SU-DHL-6 (cell line): ENCODE measurements around the gene MCF2.

Experiments used
- H2AFZ ChIP-seq: fragments of 200-600 bp; sonication (generic); 2 replicates; pipeline ENCODE4 v1.6.1; 2014; ENCODE audit warnings: low read depth, mild to moderate bottlenecking, moderate library complexity, mixed read lengths, antibody characterized with exemption, low read length; ENCODE audit not compliant: severe bottlenecking
- H3F3A ChIP-seq: fragments of 200-600 bp; shearing (Covaris generic); 2 replicates; pipeline ENCODE4 v1.6.0; 2016; ENCODE audit warnings: antibody characterized with exemption, mild to moderate bottlenecking; ENCODE audit not compliant: insufficient read depth
- H3K27ac ChIP-seq: fragments of 200-600 bp; sonication (generic); 2 replicates; pipeline ENCODE4 v1.5.1; 2016; ENCODE audit warnings: low read depth, mild to moderate bottlenecking, low read length, moderate library complexity, mixed read lengths
- H3K27me3 ChIP-seq: fragments of 200-600 bp; sonication (generic), shearing (Covaris generic); 2 replicates; pipeline ENCODE4 v1.6.0; 2014; ENCODE audit warnings: mild to moderate bottlenecking, low read length
- H3K36me3 ChIP-seq: fragments of 200-600 bp; sonication (generic); 2 replicates; pipeline ENCODE4 v1.6.1; 2014; ENCODE audit warnings: mild to moderate bottlenecking, low read length, mixed read lengths
- H3K4me2 ChIP-seq: fragments of 300-600, 200-600 bp; shearing (Covaris generic), sonication (generic); 2 replicates; pipeline ENCODE4 v1.6.0; 2014; ENCODE audit warnings: low read length, low read depth, mild to moderate bottlenecking; ENCODE audit not compliant: poor library complexity, severe bottlenecking
- H3K4me3 ChIP-seq: fragments of 200-600 bp; sonication (generic); 2 replicates; pipeline ENCODE4 v1.5.1; 2014; ENCODE audit warnings: antibody characterized with exemption, low read length, mild to moderate bottlenecking, mixed read lengths; ENCODE audit not compliant: insufficient read depth, poor library complexity, severe bottlenecking
- H3K79me2 ChIP-seq: fragments of 200-600 bp; sonication (generic); 2 replicates; pipeline ENCODE4 v1.6.1; 2014; ENCODE audit warnings: mild to moderate bottlenecking, low read length, moderate library complexity; ENCODE audit not compliant: insufficient read depth
- H3K9ac ChIP-seq: fragments of 200-600 bp; sonication (generic); 2 replicates; pipeline ENCODE4 v1.7.0; 2014; ENCODE audit warnings: mild to moderate bottlenecking, low read length
- H3K9me2 ChIP-seq: fragments of 200-600 bp; sonication (generic); replicated peaks from 2 replicates; pipeline ENCODE4 v1.6.1; 2014; ENCODE audit warnings: low read length; ENCODE audit not compliant: insufficient read depth
- H3K9me3 ChIP-seq: fragments of 200-600 bp; sonication (generic); 2 replicates; pipeline ENCODE4 v1.6.1; 2014; ENCODE audit warnings: low read length, mixed read lengths; ENCODE audit not compliant: insufficient read depth
- H4K20me1 ChIP-seq: fragments of 200-600 bp; sonication (generic); 2 replicates; pipeline ENCODE4 v1.6.1; 2014; ENCODE audit warnings: low read depth, mild to moderate bottlenecking, antibody characterized with exemption, low read length, moderate library complexity, mixed read lengths
- EZH2phosphoT487 ChIP-seq: fragments of 200-600 bp; sonication (generic), shearing (Covaris generic); conservative IDR thresholded peaks from 2 replicates; pipeline ENCODE4 v1.6.1; 2018; ENCODE audit warnings: mild to moderate bottlenecking, antibody characterized with exemption, low read length, moderate library complexity, mixed read lengths
- TF ChIP-seq, protein P1 (sequence below): fragments of 200-600 bp; sonication (generic); IDR thresholded peaks from one replicate; pipeline ENCODE4 v1.5.1; 2017; ENCODE audit warnings: antibody characterized with exemption, mild to moderate bottlenecking, low read length, moderate library complexity; ENCODE audit not compliant: insufficient read depth, poor library complexity, severe bottlenecking

MCF2 gene

DNA sequence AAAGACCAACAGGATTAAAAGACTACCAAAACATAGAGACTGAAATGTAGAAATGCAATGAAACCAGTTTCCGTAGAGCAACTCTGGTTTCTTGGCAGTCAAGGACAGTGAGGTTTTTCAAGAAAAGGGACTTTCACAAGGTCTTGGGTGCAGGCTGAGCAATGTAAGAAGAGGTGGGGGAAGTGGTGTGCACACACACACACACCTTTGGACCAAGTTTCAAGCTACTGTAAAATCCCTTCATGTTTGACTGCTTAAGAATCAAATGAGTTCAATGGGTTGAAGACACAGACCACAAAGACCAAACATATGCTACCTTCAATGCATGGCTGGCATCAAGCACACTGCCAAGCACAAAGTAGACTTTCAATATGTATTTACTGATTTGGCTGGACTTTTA is 17.8 kb upstream of the MCF2 start:
- Histone ChIP-seq H3K9ac (no peak overlapping the region), H3K4me3 (no peak overlapping the region), H3K9me3 (no peaks in the 10 kb centered on the region), H3F3A (no peaks in the 10 kb centered on the region), H3K27ac (no peak overlapping the region), H2AFZ (no peak overlapping the region), H3K27me3 (no peaks in the 10 kb centered on the region), H3K4me2 (no peak overlapping the region), H3K79me2 (no peaks in the 10 kb centered on the region), H3K36me3 (no peaks in the 10 kb centered on the region), H3K9me2 (no peaks in the 10 kb centered on the region), H4K20me1 (no peaks in the 10 kb centered on the region)
- TF ChIP-seq, protein P1, sequence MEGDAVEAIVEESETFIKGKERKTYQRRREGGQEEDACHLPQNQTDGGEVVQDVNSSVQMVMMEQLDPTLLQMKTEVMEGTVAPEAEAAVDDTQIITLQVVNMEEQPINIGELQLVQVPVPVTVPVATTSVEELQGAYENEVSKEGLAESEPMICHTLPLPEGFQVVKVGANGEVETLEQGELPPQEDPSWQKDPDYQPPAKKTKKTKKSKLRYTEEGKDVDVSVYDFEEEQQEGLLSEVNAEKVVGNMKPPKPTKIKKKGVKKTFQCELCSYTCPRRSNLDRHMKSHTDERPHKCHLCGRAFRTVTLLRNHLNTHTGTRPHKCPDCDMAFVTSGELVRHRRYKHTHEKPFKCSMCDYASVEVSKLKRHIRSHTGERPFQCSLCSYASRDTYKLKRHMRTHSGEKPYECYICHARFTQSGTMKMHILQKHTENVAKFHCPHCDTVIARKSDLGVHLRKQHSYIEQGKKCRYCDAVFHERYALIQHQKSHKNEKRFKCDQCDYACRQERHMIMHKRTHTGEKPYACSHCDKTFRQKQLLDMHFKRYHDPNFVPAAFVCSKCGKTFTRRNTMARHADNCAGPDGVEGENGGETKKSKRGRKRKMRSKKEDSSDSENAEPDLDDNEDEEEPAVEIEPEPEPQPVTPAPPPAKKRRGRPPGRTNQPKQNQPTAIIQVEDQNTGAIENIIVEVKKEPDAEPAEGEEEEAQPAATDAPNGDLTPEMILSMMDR = no peak
- TF ChIP-seq EZH2phosphoT487 = no peak

DNA sequence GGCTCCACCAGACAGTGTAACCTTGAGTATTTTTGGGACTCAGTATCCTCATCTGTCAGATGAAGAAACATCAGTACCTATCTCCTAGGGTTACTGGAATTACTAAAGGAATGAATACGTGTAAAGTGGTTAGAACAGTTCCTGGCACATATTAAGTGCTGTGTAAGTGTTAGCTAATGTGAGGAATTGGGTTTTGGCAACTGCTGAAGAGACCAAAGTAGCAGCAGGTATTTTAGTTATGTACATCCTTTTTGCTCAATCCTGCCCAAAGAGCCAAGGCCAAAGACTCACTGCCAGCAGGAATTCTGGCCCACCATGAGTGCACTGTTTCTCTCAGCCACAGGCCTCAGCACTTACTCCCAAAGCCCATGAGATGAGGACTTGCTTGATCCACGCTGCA is 16.7 kb upstream of the MCF2 start:
- Histone ChIP-seq H3K9me2 (no peaks in the 10 kb centered on the region), H3K36me3 (no peaks in the 10 kb centered on the region), H3K27me3 (no peaks in the 10 kb centered on the region), H3K27ac (no peak overlapping the region), H3K79me2 (no peaks in the 10 kb centered on the region), H4K20me1 (no peaks in the 10 kb centered on the region), H3K9me3 (no peaks in the 10 kb centered on the region), H3K4me3 (no peak overlapping the region), H2AFZ (no peak overlapping the region), H3K4me2 (no peak overlapping the region), H3F3A (no peaks in the 10 kb centered on the region), H3K9ac (no peak overlapping the region)
- no peak for TF ChIP-seq EZH2phosphoT487
- TF ChIP-seq, protein P1 = no peak

DNA sequence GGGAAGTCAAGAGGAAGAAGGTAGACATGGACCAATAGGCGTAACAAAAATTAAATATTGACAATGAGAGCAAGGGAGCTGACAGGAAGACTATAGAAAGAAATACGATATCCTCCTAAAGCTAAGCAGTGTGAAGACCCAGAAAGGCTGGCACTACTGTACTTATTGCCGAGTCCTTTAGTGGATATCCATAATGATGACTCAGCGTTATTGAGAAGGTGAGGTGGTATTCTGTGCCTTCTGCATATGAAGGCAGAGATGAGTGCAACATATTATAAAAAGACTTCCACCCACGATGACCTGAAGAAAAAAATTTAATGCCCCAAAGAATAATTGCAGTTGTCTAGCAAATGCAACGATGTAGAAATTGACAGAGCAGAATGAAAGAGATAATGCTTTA is 13.0 kb upstream of the MCF2 start:
- Histone ChIP-seq H3K4me2 (no peak overlapping the region), H3K4me3 (no peak overlapping the region), H3K9me3 (no peaks in the 10 kb centered on the region), H3K9ac (no peak overlapping the region), H3K36me3 (no peaks in the 10 kb centered on the region), H3K9me2 (no peaks in the 10 kb centered on the region), H2AFZ (no peak overlapping the region), H3K27ac (no peak overlapping the region), H3F3A (no peaks in the 10 kb centered on the region), H3K79me2 (no peaks in the 10 kb centered on the region), H3K27me3 (no peaks in the 10 kb centered on the region), H4K20me1 (no peaks in the 10 kb centered on the region)
- TF ChIP-seq EZH2phosphoT487 = no peak
- TF ChIP-seq, protein P1 = no peak
